HepG2 (cell line): Measurements from ENCODE around the gene PIEZO2. TPM values are rescaled to one million over a fixed set of nuclear protein-coding genes. Genes with fewer than 3 reads are reported as not detected.
A peak's percentile ranks its signal among the peaks of the same experiment; 100 is the strongest.

ENCODE experiments used
- ATAC-seq: fragments of 200-7000 bp; cut with Tn5 transposase; 3 replicates; pipeline ENCODE4 v1.9.1; 2020; ENCODE audit warnings: mild to moderate bottlenecking, moderate library complexity
- BruUV-seq: library from RNA; stranded (reverse); fragments of 400-500 nt; replicated peaks from 2 replicates; lab custom pipeline; 2021; lab: Mats Ljungman, UMichigan
- CTCF ChIA-PET: fragments of 300-600 bp; formaldehyde crosslinking; extraction: SDS; loops from one replicate; lab custom pipeline; 2021; ENCODE audit warnings: low total read pairs, inconsistent platforms, low intra/inter-chr PET ratio; lab: Yijun Ruan, JAX
- POLR2A ChIA-PET: fragments of 350-600 bp; sonication (Branson Sonifier 250); formaldehyde crosslinking; loops from one replicate; lab custom pipeline; 2020; ENCODE audit warnings: antibody characterized with exemption, inconsistent platforms; lab: Yijun Ruan, JAX
- DNase-seq: peaks from one replicate; pipeline ENCODE4 v3.0.0-alpha.2; 2015; ENCODE audit warnings: low spot score
- FAIRE-seq: peaks from 3 replicates; lab custom pipeline; 2011; peaks lifted over from hg19 to GRCh38; lab: Jason Lieb, UNC
- H2AFZ ChIP-seq: one replicate; pipeline ENCODE4 v1.6.1; 2011; ENCODE audit warnings: low read length, inconsistent platforms
- H3K27ac ChIP-seq: fragments of 300-600 bp; 3 replicates; pipeline ENCODE4 v1.8.0; 2011; ENCODE audit warnings: mixed run types, mild to moderate bottlenecking, mixed read lengths, low read length, inconsistent platforms; ENCODE audit not compliant: insufficient read depth; ENCODE audit errors: extremely low read length
- H3K27me3 ChIP-seq, 2 experiments: fragments of 200-600 bp in 1 of 2; 2 replicates in 1 of 2; 3 replicates in 1 of 2; pipeline versions ENCODE4 v1.6.0 to v1.8.0; 2011; ENCODE audit warnings: low read length in 2 of 2, mild to moderate bottlenecking in 2 of 2, moderate library complexity in 2 of 2, inconsistent platforms in 1 of 2; ENCODE audit not compliant: insufficient read depth in 2 of 2, control insufficient read depth in 1 of 2
- H3K36me3 ChIP-seq, 2 experiments: fragments of 200-600 bp in 1 of 2; replicated peaks in 1 of 2; 2 replicates in 1 of 2; 3 replicates in 1 of 2; pipeline versions ENCODE4 v1.5.1 to v1.8.0; 2011; ENCODE audit warnings: low read length in 2 of 2, inconsistent platforms in 1 of 2; ENCODE audit not compliant: insufficient read depth in 2 of 2, control insufficient read depth in 1 of 2
- H3K4me1 ChIP-seq: 2 replicates; pipeline ENCODE4 v1.5.1; 2012; ENCODE audit warnings: low read length, inconsistent platforms; ENCODE audit not compliant: insufficient read depth
- H3K4me2 ChIP-seq: 2 replicates; pipeline ENCODE4 v1.6.0; 2011; ENCODE audit warnings: low read depth, low read length, inconsistent platforms
- H3K4me3 ChIP-seq, 3 experiments: fragments of 200-600 bp in 1 of 3; sonication (generic), shearing (Covaris generic) in 1 of 3; replicated peaks in 1 of 3; 2 replicates each; pipeline ENCODE4 v1.5.1; 2011 to 2016; ENCODE audit warnings: low read length in 3 of 3, inconsistent platforms in 2 of 3, low read depth in 2 of 3, mild to moderate bottlenecking in 2 of 3, control low read depth in 1 of 3, mixed read lengths in 1 of 3; ENCODE audit not compliant: insufficient read depth in 1 of 3
- H3K79me2 ChIP-seq: one replicate; pipeline ENCODE4 v1.6.1; 2011; ENCODE audit warnings: low read length, inconsistent platforms; ENCODE audit not compliant: insufficient read depth
- H3K9ac ChIP-seq: 2 replicates; pipeline ENCODE4 v1.6.0; 2011; ENCODE audit warnings: mild to moderate bottlenecking, low read depth, low read length, inconsistent platforms; ENCODE audit not compliant: insufficient read depth
- H3K9me3 ChIP-seq: 2 replicates; pipeline ENCODE4 v1.5.1; 2012; ENCODE audit warnings: mild to moderate bottlenecking, low read length
- H4K20me1 ChIP-seq: 2 replicates; pipeline ENCODE4 v1.6.0; 2011; ENCODE audit warnings: inconsistent platforms, mild to moderate bottlenecking, low read length, moderate library complexity; ENCODE audit not compliant: insufficient read depth
- MIER2 ChIP-seq: IDR thresholded peaks from 2 replicates; pipeline ENCODE4 v1.6.1; 2016; ENCODE audit warnings: missing biosample characterization, missing genetic modification reagents
- PAXIP1 ChIP-seq: sonication (generic); formaldehyde crosslinking; conservative IDR thresholded peaks from 2 replicates; pipeline ENCODE4 v1.4.0; 2020; ENCODE audit warnings: mild to moderate bottlenecking, missing genetic modification reagents, moderate library complexity
- PRDM4 ChIP-seq: sonication (generic); formaldehyde crosslinking; IDR thresholded peaks from 2 replicates; pipeline ENCODE4 v1.9.0; 2021; ENCODE audit warnings: missing genetic modification reagents, borderline replicate concordance
- REST ChIP-seq, 2 experiments: IDR thresholded peaks; 2 replicates each; pipeline ENCODE4 v1.6.1; 2011 to 2012; ENCODE audit warnings: low read length in 2 of 2, borderline replicate concordance in 1 of 2, low read depth in 1 of 2, mild to moderate bottlenecking in 1 of 2, moderate library complexity in 1 of 2
- ZBTB20 ChIP-seq: sonication (generic); formaldehyde crosslinking; IDR thresholded peaks from 2 replicates; pipeline ENCODE4 v1.8.1; 2023; ENCODE audit warnings: missing genetic modification reagents, low read depth, mild to moderate bottlenecking, borderline replicate concordance
- WGBS: methylation state at CpG from one replicate; pipeline ENCODE4 v1.1.6; 2017; ENCODE audit warnings: low lambda C conversion rate; 5-methylcytosine and 5-hydroxymethylcytosine counted together
- in situ Hi-C: cut with HindIII; loops from 2 replicates; pipeline ENCODE4 v1.10.0; 2017; ENCODE audit warnings: low pct_unique_long_range_greater_than_20kb; ENCODE audit not compliant: extremely low pct_ligation_motif_present
- intact Hi-C: fragments of 100-400 bp; cut with micrococcal nuclease; formaldehyde crosslinking; loops from one replicate; pipeline ENCODE4 v1.10.0; 2022; ENCODE audit not compliant: unreplicated experiment
- polyA plus RNA-seq, 8 experiments: library from polyadenylated mRNA; depleted of rRNA in 3 of 8; stranded (reverse) in 7 of 8; unstranded in 1 of 8; fragments of >200 nt; fragmentation: Illumina TruSeq in 4 of 8; extraction: Trizol in 4 of 8; gene quantifications; 2 replicates each; pipeline versions ENCODE4 v1.2.1 to v1.2.3, GENCODE V29; 2011 to 2016; ENCODE audit warnings: low read depth in 4 of 8, missing spikeins in 1 of 8, mixed read lengths in 1 of 8; ENCODE audit not compliant: insufficient read depth in 1 of 8
- total RNA-seq, 5 experiments: library from RNA; depleted of rRNA; stranded (reverse); fragments of >200 nt; fragmentation: Illumina TruSeq; extraction: Trizol; gene quantifications; 2 replicates each; pipeline ENCODE4 v1.2.3, GENCODE V29; 2016; ENCODE audit warnings: low read depth in 1 of 5

The PIEZO2 gene
- total and polyA plus RNA-seq, 2 of the 13 experiments (the other 11 are each of a cell fraction or from before 2014, with no cell fraction given) = 15.2 to 27.2 TPM

GRCh38 chr18:10736984-10737383 lies 412.4 kb downstream of the PIEZO2 start:
- BruUV-seq = no TSS peak
- ATAC-seq (no peak), FAIRE-seq (no peak), DNase-seq (no peak)
- TF ChIP-seq PAXIP1 (CRISPR knock-in tag) = no peak
- TF ChIP-seq ZBTB20 (CRISPR knock-in tag) = no peak
- TF ChIP-seq PRDM4 (CRISPR knock-in tag) = no peak
- 0 out of 2 replicates have a peak, but pooled peaks have one; percentile 19 for TF ChIP-seq MIER2 (CRISPR knock-in tag)
- TF ChIP-seq REST (IDR thresholded peaks at IDR 0.05; ENCODE audit: borderline replicate concordance in 1 of 2, low read depth in 1 of 2, low read length in 2 of 2) = peak; percentile 16 to 70
- Histone ChIP-seq H3K27ac (no peak overlapping the region), H3K9ac (no peak overlapping the region), H3K36me3 (no peaks in the 10 kb centered on the region), H3K4me1 (no peaks in the 10 kb centered on the region), H4K20me1 (no peaks in the 10 kb centered on the region), H2AFZ (no peak overlapping the region), H3K27me3 (no peaks in the 10 kb centered on the region), H3K4me2 (no peak overlapping the region), H3K9me3 (no peaks in the 10 kb centered on the region), H3K4me3 (no peak overlapping the region), H3K79me2 (no peaks in the 10 kb centered on the region)
- in situ Hi-C loops (no loop called here), intact Hi-C loops (no loop called here)
- ChIA-PET POLR2A (no interaction called here), CTCF (no interaction called here)
- 55% methylated on average over 3 of the region's 3 CpGs for WGBS
